ENCODE measurements around the gene GLP1R. TPM values are rescaled to one million over a fixed set of nuclear protein-coding genes. Genes with fewer than 3 reads are reported as not detected.

GLP1R gene
- total RNA-seq, 1 experiment from 2014 or later, result not detected

DNA sequence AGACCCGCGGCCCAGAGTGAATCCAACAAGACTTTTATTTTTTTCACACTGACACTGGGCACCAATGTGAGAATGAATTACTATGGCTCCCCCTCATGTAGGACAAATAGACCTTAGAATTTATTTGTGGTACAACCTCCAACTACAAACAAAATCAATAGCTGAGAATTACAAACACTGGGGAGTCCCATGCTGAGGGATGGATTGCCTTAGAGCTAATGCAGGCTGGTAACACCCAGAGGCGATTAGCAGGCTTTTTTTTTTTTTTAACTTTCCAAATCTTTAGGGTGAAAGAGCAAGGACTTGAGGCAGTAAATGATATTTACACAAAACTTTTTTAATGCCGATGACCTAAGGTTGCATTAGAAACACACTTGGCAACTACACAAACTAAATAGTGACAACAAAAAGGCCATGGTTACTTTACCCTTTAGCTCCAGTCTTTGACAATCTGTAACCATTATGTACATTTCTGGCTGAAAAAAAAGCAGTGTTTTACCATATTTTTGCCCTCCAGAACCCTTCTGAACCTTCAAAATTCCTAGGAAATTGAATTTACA, 44.6 kb downstream of the GLP1R start (continued):
- TF ChIP-seq, protein P1, sequence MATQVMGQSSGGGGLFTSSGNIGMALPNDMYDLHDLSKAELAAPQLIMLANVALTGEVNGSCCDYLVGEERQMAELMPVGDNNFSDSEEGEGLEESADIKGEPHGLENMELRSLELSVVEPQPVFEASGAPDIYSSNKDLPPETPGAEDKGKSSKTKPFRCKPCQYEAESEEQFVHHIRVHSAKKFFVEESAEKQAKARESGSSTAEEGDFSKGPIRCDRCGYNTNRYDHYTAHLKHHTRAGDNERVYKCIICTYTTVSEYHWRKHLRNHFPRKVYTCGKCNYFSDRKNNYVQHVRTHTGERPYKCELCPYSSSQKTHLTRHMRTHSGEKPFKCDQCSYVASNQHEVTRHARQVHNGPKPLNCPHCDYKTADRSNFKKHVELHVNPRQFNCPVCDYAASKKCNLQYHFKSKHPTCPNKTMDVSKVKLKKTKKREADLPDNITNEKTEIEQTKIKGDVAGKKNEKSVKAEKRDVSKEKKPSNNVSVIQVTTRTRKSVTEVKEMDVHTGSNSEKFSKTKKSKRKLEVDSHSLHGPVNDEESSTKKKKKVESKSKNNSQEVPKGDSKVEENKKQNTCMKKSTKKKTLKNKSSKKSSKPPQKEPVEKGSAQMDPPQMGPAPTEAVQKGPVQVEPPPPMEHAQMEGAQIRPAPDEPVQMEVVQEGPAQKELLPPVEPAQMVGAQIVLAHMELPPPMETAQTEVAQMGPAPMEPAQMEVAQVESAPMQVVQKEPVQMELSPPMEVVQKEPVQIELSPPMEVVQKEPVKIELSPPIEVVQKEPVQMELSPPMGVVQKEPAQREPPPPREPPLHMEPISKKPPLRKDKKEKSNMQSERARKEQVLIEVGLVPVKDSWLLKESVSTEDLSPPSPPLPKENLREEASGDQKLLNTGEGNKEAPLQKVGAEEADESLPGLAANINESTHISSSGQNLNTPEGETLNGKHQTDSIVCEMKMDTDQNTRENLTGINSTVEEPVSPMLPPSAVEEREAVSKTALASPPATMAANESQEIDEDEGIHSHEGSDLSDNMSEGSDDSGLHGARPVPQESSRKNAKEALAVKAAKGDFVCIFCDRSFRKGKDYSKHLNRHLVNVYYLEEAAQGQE (IDR thresholded peaks at IDR 0.05; ENCODE audit: low read depth), result no peak
- TF ChIP-seq POLR2A (IDR thresholded peaks at IDR 0.05; ENCODE audit: borderline replicate concordance, extremely low read depth, insufficient read depth, insufficient read length) (no peak), RAD21 (IDR thresholded peaks at IDR 0.05; ENCODE audit: low read depth) (no peak), YY1 (IDR thresholded peaks at IDR 0.05; ENCODE audit: extremely low read depth, insufficient replicate concordance, low read depth, low read length) (no peak), FOSL1 (IDR thresholded peaks at IDR 0.05; ENCODE audit: low read depth) (no peak), SRF (IDR thresholded peaks at IDR 0.05; ENCODE audit: low read depth) (no peak), EGR1 (IDR thresholded peaks at IDR 0.05; ENCODE audit: low read depth) (no peak)
- TF ChIP-seq, protein P2, sequence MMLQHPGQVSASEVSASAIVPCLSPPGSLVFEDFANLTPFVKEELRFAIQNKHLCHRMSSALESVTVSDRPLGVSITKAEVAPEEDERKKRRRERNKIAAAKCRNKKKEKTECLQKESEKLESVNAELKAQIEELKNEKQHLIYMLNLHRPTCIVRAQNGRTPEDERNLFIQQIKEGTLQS (IDR thresholded peaks at IDR 0.05), result no peak
- TF ChIP-seq, protein P3, sequence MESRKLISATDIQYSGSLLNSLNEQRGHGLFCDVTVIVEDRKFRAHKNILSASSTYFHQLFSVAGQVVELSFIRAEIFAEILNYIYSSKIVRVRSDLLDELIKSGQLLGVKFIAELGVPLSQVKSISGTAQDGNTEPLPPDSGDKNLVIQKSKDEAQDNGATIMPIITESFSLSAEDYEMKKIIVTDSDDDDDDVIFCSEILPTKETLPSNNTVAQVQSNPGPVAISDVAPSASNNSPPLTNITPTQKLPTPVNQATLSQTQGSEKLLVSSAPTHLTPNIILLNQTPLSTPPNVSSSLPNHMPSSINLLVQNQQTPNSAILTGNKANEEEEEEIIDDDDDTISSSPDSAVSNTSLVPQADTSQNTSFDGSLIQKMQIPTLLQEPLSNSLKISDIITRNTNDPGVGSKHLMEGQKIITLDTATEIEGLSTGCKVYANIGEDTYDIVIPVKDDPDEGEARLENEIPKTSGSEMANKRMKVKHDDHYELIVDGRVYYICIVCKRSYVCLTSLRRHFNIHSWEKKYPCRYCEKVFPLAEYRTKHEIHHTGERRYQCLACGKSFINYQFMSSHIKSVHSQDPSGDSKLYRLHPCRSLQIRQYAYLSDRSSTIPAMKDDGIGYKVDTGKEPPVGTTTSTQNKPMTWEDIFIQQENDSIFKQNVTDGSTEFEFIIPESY (IDR thresholded peaks at IDR 0.05; ENCODE audit: extremely low read depth, insufficient replicate concordance, low read length), result no peak
